Fibroblast of mammary gland (primary cell): Measurements from ENCODE around the gene HGS.

Experiments
- DNase-seq: peaks from one replicate; pipeline ENCODE4 v3.0.0-alpha.2; 2010; ENCODE audit warnings: low read depth
- H3K4me3 ChIP-seq: 2 replicates; pipeline ENCODE4 v1.5.1; 2011; ENCODE audit warnings: low read depth, mild to moderate bottlenecking, low read length, moderate library complexity; ENCODE audit not compliant: control insufficient read depth
- CTCF ChIP-seq: conservative IDR thresholded peaks from 2 replicates; pipeline ENCODE4 v1.5.1; 2011; ENCODE audit warnings: low read depth, low read length, inconsistent platforms; ENCODE audit not compliant: control insufficient read depth, insufficient read depth

HGS gene

GRCh38 chr17:81702934-81703746 lies 19.3 kb downstream of the HGS start, which contains the start of gene MRPL12:
MRPL12 (plus strand) TSS chr17:81703367; CDS start chr17:81703502, 135 bp downstream.
- H3K4me3 ChIP-seq: peak within 1 kb of the TSS; percentile 87
- peak; percentile 89 for DNase-seq

GRCh38 chr17:81703747-81704654 lies 20.2 kb downstream of the HGS start:
- DNase-seq: no peak
- TF ChIP-seq CTCF: no peak
- peak overlapping the region; percentile 87 for H3K4me3 ChIP-seq

More at GRCh38 chr17:81702934-81703746, 19.3 kb downstream of the HGS start, which contains the start of gene MRPL12:
- TF ChIP-seq CTCF: no peak

- TF ChIP-seq CTCF: no peak
- no peak for DNase-seq
- H3K4me3 ChIP-seq: no peak overlapping the region
These were observed 21.9 kb downstream of the HGS start for GRCh38 chr17:81705518-81706231.

GRCh38 chr17:81706232-81706611 lies 22.4 kb downstream of the HGS start:
- no peak for DNase-seq

GRCh38 chr17:81706757-81707624 lies 23.2 kb downstream of the HGS start:
- no peak overlapping the region for H3K4me3 ChIP-seq

More at GRCh38 chr17:81706232-81706611, 22.4 kb downstream of the HGS start:
- H3K4me3 ChIP-seq: no peak overlapping the region
- no peak for TF ChIP-seq CTCF

More at GRCh38 chr17:81706757-81707624, 23.2 kb downstream of the HGS start:
- DNase-seq: no peak
- TF ChIP-seq CTCF: no peak
